ENCODE data around the gene FOXK2. TPM values are rescaled to one million over a fixed set of nuclear protein-coding genes. Genes with fewer than 3 reads are reported as not detected.
"Not testable (repeated sequence)": the region's sequence is repeated elsewhere in the genome, so short reads cannot be mapped to it uniquely, and the experiment has no call there.

FOXK2 gene
- total RNA-seq, 1 donor from 2014 or later = 70.6 TPM

- intact Hi-C loops (cut with micrococcal nuclease) = no loop called here
Observed at GRCh38 chr17:82561429-82562035, 42.0 kb downstream of the FOXK2 start.

DNA sequence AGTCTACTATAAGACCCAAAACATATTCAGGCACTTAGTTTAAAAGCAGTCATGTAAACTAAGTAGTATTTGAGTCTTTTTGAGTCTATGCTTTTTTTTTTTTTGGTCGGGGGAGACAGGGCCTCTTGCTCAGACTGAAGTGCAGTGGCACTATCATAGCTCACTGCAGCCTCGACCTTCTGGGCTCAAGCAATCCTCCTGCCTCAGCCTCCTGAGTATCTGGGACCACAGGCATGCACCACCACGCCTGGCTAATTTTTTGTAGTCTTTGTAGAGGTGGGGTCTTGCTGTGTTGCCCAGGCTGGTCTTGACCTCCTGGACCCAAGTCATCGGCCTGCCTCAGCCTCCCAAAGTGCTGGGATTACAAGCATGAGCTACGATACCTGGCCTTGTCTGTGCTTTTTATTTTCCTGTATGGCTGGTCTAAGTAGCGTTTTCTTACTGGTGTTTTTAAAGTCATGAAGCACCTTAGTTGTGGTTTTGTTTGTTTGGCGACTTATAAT is 43.2 kb downstream of the FOXK2 start:
- intact Hi-C loops (cut with micrococcal nuclease) = not testable (repeated sequence)

GRCh38 chr17:82563318-82563717 is 43.8 kb downstream of the FOXK2 start:
- intact Hi-C loops (cut with micrococcal nuclease) = no loop called here

GRCh38 chr17:82563745-82564144 is 44.2 kb downstream of the FOXK2 start:
- intact Hi-C loops (cut with micrococcal nuclease) = not testable (repeated sequence)

GRCh38 chr17:82564241-82564640 is 44.7 kb downstream of the FOXK2 start:
- intact Hi-C loops (cut with micrococcal nuclease) = no loop called here

- intact Hi-C loops (cut with micrococcal nuclease) = no loop called here
Observed at GRCh38 chr17:82565551-82565950, 46.0 kb downstream of the FOXK2 start.

DNA sequence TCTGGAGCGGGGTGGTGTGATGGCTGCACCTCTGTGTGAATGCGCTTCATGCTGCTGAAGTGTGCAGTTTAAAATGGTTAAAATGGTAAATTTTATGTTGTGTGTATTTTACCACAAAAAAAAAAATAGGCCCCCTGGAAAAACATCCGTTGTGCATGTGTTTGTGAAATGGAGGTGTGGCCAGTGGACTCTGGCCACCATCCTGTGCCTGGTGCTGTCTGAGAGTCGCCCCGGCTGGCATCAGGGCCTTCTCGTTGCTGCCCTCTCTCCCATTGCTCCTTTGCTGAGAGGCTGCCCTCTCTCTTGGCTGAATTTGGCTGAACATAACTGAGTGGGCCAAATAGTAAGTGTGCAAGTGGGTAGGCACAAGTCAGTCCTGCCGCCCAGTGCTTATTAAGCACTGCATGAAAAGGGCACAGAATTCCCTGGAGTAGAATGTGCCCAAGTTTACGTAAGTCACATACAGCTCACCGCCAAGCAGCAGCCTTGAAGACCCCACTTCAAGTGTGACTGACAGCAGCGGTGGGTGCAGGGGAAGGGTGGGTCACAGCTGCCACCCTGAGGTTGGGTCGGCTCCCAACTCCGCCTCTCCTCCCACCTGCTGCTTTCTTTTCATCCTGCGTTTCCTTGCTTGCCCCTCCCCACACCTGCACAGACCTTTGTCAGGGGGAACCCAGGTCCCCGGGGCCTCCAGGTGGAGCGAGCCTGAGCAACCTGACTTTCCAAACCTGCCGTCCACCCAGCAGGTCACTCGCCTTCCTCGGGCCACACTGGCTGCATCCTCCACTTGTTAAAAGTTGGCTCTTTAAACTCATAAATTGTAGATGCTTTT is 46.8 kb downstream of the FOXK2 start:
- intact Hi-C loops (cut with micrococcal nuclease) = no loop called here

DNA sequence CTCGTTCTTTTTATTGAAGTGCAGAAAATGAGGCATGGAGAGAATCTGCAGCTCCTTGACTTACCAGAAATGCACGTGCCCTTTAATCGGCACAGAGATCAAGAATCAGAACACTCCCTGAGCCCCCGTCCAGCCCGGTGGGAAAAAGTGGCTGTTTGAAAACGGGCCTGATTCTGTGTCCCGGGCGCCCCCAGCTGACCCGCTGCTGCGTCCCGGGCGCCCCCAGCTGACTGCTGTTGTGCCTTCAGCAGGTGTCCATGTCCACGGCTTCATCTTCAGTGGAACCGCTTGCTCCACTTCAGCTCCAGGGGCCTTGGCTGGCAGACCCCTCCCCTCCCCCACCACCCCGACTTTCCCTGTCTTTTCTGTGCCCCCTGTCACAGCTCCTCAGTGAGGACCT is 47.8 kb downstream of the FOXK2 start:
- intact Hi-C loops (cut with micrococcal nuclease) = no loop called here

- intact Hi-C loops (cut with micrococcal nuclease) = no loop called here
Observed at GRCh38 chr17:82568997-82569393, 49.5 kb downstream of the FOXK2 start.

- intact Hi-C loops (cut with micrococcal nuclease) = no loop called here
Observed at GRCh38 chr17:82569621-82570020, 50.1 kb downstream of the FOXK2 start.

DNA sequence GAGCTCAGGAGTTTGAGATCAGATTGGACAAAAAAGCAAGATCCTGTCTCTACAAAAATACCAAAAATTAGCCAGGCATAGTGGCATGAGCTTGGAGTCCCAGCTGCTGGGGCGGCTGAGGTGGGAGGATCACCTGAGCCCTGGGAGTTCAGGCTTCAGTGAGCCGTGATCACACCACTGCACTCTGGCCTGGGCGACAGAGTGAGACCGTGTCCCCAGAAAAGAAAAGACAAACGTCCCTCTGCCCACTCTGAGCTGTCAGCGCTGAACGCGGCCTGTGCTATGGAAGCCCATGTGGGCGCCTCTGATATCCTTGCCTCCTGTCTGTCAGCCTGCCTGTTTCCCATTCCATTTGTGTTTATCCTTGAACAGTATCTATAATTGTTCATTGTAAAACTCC is 50.7 kb downstream of the FOXK2 start:
- intact Hi-C loops (cut with micrococcal nuclease) = no loop called here

GRCh38 chr17:82571855-82572254 is 52.3 kb downstream of the FOXK2 start:
- intact Hi-C loops (cut with micrococcal nuclease) = no loop called here

DNA sequence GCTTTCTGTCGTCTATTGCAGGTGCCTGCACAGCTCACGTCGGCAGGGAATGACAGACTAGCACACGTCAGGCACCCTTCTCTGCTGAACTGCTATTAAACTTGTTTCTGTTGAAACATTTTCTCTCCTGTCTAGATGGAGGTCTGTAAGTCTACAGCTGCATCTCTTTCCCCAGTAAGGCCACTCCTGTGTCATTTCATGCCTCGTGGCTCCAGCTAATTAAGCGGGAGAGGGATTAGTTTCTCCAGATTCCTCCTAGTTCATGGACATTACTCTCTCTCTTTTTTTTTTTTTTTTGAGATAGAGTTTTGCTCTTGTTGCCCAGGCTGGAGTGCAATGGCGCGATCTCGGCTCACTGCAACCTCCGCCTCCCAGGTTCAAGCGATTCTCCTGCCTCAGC is 54.5 kb downstream of the FOXK2 start:
- intact Hi-C loops (cut with micrococcal nuclease) = no loop called here

DNA sequence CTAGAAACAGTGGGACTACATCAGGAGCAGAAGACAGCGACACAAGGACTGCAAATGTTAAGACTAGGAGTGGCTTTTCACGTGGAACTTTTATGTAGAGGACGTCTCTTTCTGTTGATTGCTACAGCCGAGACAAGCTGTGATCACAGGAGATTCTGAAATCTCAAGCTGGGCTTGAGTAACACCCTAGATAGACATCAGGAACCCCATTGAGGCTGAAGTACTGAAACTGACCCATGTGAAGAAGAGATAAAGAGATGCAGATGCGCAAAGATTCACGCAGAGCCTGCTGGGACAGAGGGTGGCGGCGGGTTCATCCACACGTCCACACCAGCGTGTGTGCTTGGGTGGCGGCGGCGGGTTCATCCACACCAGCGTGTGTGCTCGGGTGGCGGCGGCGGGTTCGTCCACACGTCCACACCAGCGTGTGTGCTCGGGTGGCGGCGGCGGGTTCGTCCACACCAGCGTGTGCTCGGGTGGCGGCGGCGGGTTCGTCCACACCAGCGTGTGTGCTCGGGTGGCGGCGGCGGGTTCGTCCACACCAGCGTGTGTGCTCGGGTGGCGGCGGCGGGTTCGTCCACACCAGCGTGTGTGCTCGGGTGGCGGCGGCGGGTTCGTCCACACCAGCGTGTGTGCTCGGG is 56.2 kb downstream of the FOXK2 start:
- intact Hi-C loops (cut with micrococcal nuclease) = not testable (repeated sequence)

GRCh38 chr17:82577300-82577699 is 57.8 kb downstream of the FOXK2 start:
- intact Hi-C loops (cut with micrococcal nuclease) = no loop called here

GRCh38 chr17:82579969-82580368 is 60.4 kb downstream of the FOXK2 start:
- intact Hi-C loops (cut with micrococcal nuclease) = loop anchor here (10.0 kb wide), 1 partner anchor 545 kb away; the partner anchor contains the start of genes DCXR and RAC3

- intact Hi-C loops (cut with micrococcal nuclease) = loop anchor here (10.0 kb wide), 1 partner anchor 547 kb away; the partner anchor contains the start of genes DCXR and RAC3
Observed at GRCh38 chr17:82582213-82582612, 62.7 kb downstream of the FOXK2 start.

GRCh38 chr17:82582709-82583108 is 63.2 kb downstream of the FOXK2 start:
- intact Hi-C loops (cut with micrococcal nuclease) = loop anchor here (10.0 kb wide), 1 partner anchor 548 kb away; the partner anchor contains the start of genes DCXR and RAC3

DNA sequence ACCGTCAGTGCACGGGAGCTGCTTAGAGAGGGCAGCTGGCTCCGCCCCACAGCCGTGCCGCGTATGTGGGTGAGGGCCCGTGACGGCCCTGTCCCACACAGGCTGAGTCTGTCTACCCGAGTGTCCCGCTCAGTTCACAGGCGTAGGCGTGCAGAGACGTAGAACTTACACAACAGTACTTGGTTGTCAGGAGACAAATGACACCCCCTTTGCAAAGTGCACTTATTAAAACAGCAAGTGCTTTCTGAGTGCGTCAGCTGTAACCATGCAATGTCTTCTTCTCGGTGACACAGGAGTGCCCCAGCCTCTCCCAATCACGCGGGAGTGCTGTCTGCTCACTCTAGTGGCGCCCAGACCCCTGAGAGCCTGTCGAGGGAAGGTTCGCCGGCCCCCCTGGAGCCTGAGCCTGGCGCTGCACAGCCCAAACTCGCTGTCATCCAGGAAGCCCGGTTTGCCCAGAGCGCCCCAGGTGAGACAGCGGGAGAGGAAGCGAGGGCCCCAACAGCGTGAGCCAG is 64.2 kb downstream of the FOXK2 start:
- intact Hi-C loops (cut with micrococcal nuclease) = loop anchor here (10.0 kb wide), 1 partner anchor 549 kb away; the partner anchor contains the start of genes DCXR and RAC3

DNA sequence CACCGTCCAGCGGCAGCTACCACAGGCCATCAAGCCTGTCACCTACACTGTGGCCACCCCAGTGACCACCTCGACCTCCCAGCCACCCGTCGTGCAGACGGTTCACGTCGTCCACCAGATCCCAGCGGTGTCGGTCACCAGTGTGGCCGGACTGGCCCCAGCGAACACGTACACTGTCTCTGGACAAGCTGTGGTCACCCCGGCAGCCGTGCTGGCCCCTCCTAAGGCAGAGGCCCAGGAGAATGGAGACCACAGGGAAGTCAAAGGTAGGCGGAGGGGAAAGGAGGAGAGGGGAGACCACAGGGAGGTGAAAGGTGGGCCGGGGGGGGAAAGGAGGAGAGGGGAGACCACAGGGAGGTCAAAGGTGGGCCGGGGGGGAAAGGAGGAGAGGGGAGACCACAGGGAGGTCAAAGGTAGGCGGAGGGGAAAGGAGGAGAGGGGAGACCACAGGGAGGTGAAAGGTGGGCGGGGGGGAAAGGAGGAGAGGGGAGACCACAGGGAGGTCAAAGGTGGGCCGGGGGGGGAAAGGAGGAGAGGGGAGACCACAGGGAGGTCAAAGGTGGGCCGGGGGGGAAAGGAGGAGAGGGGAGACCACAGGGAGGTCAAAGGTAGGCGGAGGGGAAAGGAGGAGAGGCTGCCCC is 66.5 kb downstream of the FOXK2 start:
- intact Hi-C loops (cut with micrococcal nuclease) = loop anchor here (10.0 kb wide), 1 partner anchor 551 kb away; the partner anchor contains the start of genes DCXR and RAC3
